ENCODE results near the gene PPP2R5E.

PPP2R5E gene

GRCh38 chr14:63492391-63492790 is 50.8 kb downstream of the PPP2R5E start:
- Histone ChIP-seq H3K9ac (ENCODE audit: low read length) (no peak overlapping the region), H3K4me1 (ENCODE audit: control insufficient read depth, insufficient read depth, low read length) (peaks cover 14% of the 10 kb centered on the region)

GRCh38 chr14:63487724-63488123 is 55.5 kb downstream of the PPP2R5E start:
- Histone ChIP-seq H3K4me3 (ENCODE audit: low read depth, low read length) (no peak overlapping the region), H3K27ac (ENCODE audit: low read depth, low read length) (no peak overlapping the region), H3K9me3 (ENCODE audit: control insufficient read depth, insufficient read depth, low read depth, low read length) (no peaks in the 10 kb centered on the region), H3K9ac (ENCODE audit: low read length) (no peak overlapping the region), H3K36me3 (ENCODE audit: control insufficient read depth, insufficient read depth, low read length) (no peaks in the 10 kb centered on the region), H3K4me1 (ENCODE audit: control insufficient read depth, insufficient read depth, low read length) (peaks cover 2% of the 10 kb centered on the region), H3K27me3 (ENCODE audit: control insufficient read depth, insufficient read depth, low read length) (no peaks in the 10 kb centered on the region)

More at GRCh38 chr14:63492391-63492790, 50.8 kb downstream of the PPP2R5E start:
- Histone ChIP-seq H3K9me3 (ENCODE audit: control insufficient read depth, insufficient read depth, low read depth, low read length) (no peaks in the 10 kb centered on the region), H3K4me3 (ENCODE audit: low read depth, low read length) (no peak overlapping the region), H3K27ac (ENCODE audit: low read depth, low read length) (no peak overlapping the region), H3K27me3 (ENCODE audit: control insufficient read depth, insufficient read depth, low read length) (no peaks in the 10 kb centered on the region), H3K36me3 (ENCODE audit: control insufficient read depth, insufficient read depth, low read length) (no peaks in the 10 kb centered on the region)

- H3K9ac ChIP-seq (ENCODE audit: low read length), result no peak overlapping the region
- H3K27me3 ChIP-seq (ENCODE audit: control insufficient read depth, insufficient read depth, low read length), result no peaks in the 10 kb centered on the region
- H3K4me1 ChIP-seq (ENCODE audit: control insufficient read depth, insufficient read depth, low read length), result no peaks in the 10 kb centered on the region
- no peaks in the 10 kb centered on the region for H3K9me3 ChIP-seq (ENCODE audit: control insufficient read depth, insufficient read depth, low read depth, low read length)
- H3K36me3 ChIP-seq (ENCODE audit: control insufficient read depth, insufficient read depth, low read length), result no peaks in the 10 kb centered on the region
- H3K4me3 ChIP-seq (ENCODE audit: low read depth, low read length), result no peak overlapping the region
- H3K27ac ChIP-seq (ENCODE audit: low read depth, low read length), result no peak overlapping the region
Measured at GRCh38 chr14:63486738-63487137, 56.4 kb downstream of the PPP2R5E start.

GRCh38 chr14:63483315-63483714 is 59.9 kb downstream of the PPP2R5E start:
- H3K27me3 ChIP-seq (ENCODE audit: control insufficient read depth, insufficient read depth, low read length), result no peaks in the 10 kb centered on the region
- no peak overlapping the region for H3K27ac ChIP-seq (ENCODE audit: low read depth, low read length)
- no peak overlapping the region for H3K9ac ChIP-seq (ENCODE audit: low read length)
- no peaks in the 10 kb centered on the region for H3K9me3 ChIP-seq (ENCODE audit: control insufficient read depth, insufficient read depth, low read depth, low read length)
- H3K4me1 ChIP-seq (ENCODE audit: control insufficient read depth, insufficient read depth, low read length), result no peaks in the 10 kb centered on the region
- no peak overlapping the region for H3K4me3 ChIP-seq (ENCODE audit: low read depth, low read length)
- H3K36me3 ChIP-seq (ENCODE audit: control insufficient read depth, insufficient read depth, low read length), result no peaks in the 10 kb centered on the region

DNA sequence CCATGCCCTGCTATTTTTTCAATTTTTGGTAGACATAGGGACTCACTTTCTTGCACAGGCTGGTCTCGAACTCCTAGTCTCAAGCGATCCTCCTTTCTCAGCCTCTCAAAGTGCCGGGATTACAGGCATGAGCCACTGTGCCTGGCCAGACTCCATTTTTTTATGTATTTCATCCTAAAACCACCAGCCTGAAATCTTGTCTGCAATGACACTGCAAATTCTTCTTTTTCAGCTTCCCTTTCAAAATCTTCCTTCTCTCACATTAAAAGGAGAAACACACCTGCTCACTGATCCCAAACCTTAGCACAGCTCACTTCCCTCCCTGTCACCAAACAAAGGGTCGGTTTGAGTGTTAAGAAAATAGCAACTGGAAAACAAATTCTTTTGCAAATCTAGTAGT is 62.6 kb downstream of the PPP2R5E start:
- Histone ChIP-seq H3K4me1 (ENCODE audit: control insufficient read depth, insufficient read depth, low read length) (no peaks in the 10 kb centered on the region), H3K36me3 (ENCODE audit: control insufficient read depth, insufficient read depth, low read length) (no peaks in the 10 kb centered on the region), H3K9ac (ENCODE audit: low read length) (no peak overlapping the region), H3K4me3 (ENCODE audit: low read depth, low read length) (no peak overlapping the region), H3K9me3 (ENCODE audit: control insufficient read depth, insufficient read depth, low read depth, low read length) (no peaks in the 10 kb centered on the region), H3K27me3 (ENCODE audit: control insufficient read depth, insufficient read depth, low read length) (no peaks in the 10 kb centered on the region), H3K27ac (ENCODE audit: low read depth, low read length) (no peak overlapping the region)

DNA sequence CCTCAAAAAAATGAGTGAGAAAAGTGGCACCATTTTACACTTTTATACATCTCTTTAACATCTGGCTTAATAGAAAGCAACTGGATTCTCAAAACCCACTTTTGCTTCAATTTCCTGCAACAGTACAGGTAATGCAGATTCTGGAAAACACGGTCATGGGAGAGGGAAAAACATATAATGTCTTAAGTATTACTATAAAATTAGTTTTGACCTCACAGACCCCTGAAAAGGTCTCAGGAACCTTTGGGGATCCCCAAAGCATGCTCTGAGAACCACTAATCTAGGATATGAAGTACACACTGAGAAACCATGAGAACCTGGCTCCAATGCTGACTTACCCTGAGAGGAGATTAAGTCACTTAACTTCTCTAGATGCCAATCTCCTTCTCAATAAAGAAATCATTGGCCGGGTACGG is 64.7 kb downstream of the PPP2R5E start:
- no peak overlapping the region for H3K4me3 ChIP-seq (ENCODE audit: low read depth, low read length)
- no peaks in the 10 kb centered on the region for H3K36me3 ChIP-seq (ENCODE audit: control insufficient read depth, insufficient read depth, low read length)
- no peak overlapping the region for H3K9ac ChIP-seq (ENCODE audit: low read length)
- no peaks in the 10 kb centered on the region for H3K9me3 ChIP-seq (ENCODE audit: control insufficient read depth, insufficient read depth, low read depth, low read length)
- H3K27me3 ChIP-seq (ENCODE audit: control insufficient read depth, insufficient read depth, low read length), result no peaks in the 10 kb centered on the region
- H3K27ac ChIP-seq (ENCODE audit: low read depth, low read length), result no peak overlapping the region
- H3K4me1 ChIP-seq (ENCODE audit: control insufficient read depth, insufficient read depth, low read length), result peaks cover 7% of the 10 kb centered on the region; the same call in 1 of the 2 replicates

DNA sequence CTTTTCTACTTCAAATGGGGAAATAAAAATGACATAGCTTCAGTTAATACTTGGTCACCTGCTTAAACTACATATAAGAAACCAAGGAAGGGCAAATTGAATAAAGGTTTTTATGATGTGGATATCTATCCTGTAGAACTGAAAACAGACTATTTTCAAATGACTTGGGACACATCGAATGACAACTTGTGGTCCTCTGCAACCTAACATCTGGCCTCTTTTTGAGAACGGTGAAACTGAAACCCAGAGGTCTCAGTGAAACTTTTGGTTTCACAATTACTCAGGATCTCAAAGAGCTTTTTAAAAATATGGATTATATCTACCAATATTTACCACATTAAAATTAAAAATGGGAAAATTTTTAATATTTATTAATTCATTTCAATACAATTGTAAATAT is 65.2 kb downstream of the PPP2R5E start:
- no peaks in the 10 kb centered on the region for H3K9me3 ChIP-seq (ENCODE audit: control insufficient read depth, insufficient read depth, low read depth, low read length)
- no peaks in the 10 kb centered on the region for H3K36me3 ChIP-seq (ENCODE audit: control insufficient read depth, insufficient read depth, low read length)
- no peak overlapping the region for H3K27ac ChIP-seq (ENCODE audit: low read depth, low read length)
- no peak overlapping the region for H3K4me3 ChIP-seq (ENCODE audit: low read depth, low read length)
- H3K9ac ChIP-seq (ENCODE audit: low read length), result no peak overlapping the region
- peaks cover 11% of the 10 kb centered on the region; the same call in 1 of the 2 replicates for H3K4me1 ChIP-seq (ENCODE audit: control insufficient read depth, insufficient read depth, low read length)
- no peaks in the 10 kb centered on the region for H3K27me3 ChIP-seq (ENCODE audit: control insufficient read depth, insufficient read depth, low read length)

- Histone ChIP-seq H3K4me3 (ENCODE audit: low read depth, low read length) (no peak overlapping the region), H3K9ac (ENCODE audit: low read length) (no peak overlapping the region), H3K4me1 (ENCODE audit: control insufficient read depth, insufficient read depth, low read length) (peaks cover 15% of the 10 kb centered on the region; the same call in 1 of the 2 replicates), H3K27me3 (ENCODE audit: control insufficient read depth, insufficient read depth, low read length) (no peaks in the 10 kb centered on the region), H3K36me3 (ENCODE audit: control insufficient read depth, insufficient read depth, low read length) (no peaks in the 10 kb centered on the region), H3K9me3 (ENCODE audit: control insufficient read depth, insufficient read depth, low read depth, low read length) (no peaks in the 10 kb centered on the region), H3K27ac (ENCODE audit: low read depth, low read length) (no peak overlapping the region)
Measured at GRCh38 chr14:63477556-63477955, 65.6 kb downstream of the PPP2R5E start.

DNA sequence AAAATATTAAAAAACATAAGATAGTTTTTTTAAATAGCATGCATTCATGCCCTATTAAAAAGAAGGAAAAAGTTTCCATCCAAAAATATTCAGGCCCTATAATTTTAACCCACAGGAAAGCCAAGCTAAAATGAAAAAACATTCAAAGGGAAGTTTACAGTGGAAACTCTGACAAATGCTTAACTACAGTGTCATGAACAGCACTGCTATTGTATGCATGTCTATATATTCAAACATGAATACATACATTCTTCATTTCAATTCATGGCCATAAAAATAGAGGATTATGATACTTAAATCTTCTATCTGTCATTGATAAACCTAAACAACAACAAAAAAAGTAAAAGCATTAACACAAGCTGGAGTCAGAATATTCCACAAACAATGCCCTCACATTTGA is 67.4 kb downstream of the PPP2R5E start:
- Histone ChIP-seq H3K4me1 (ENCODE audit: control insufficient read depth, insufficient read depth, low read length) (peaks cover 23% of the 10 kb centered on the region; the same call in 1 of the 2 replicates), H3K27me3 (ENCODE audit: control insufficient read depth, insufficient read depth, low read length) (no peaks in the 10 kb centered on the region), H3K27ac (ENCODE audit: low read depth, low read length) (no peak overlapping the region), H3K36me3 (ENCODE audit: control insufficient read depth, insufficient read depth, low read length) (no peaks in the 10 kb centered on the region), H3K9ac (ENCODE audit: low read length) (no peak overlapping the region), H3K4me3 (ENCODE audit: low read depth, low read length) (no peak overlapping the region), H3K9me3 (ENCODE audit: control insufficient read depth, insufficient read depth, low read depth, low read length) (no peaks in the 10 kb centered on the region)

GRCh38 chr14:63474844-63475243 is 68.3 kb downstream of the PPP2R5E start:
- Histone ChIP-seq H3K36me3 (ENCODE audit: control insufficient read depth, insufficient read depth, low read length) (no peaks in the 10 kb centered on the region), H3K9ac (ENCODE audit: low read length) (no peak overlapping the region), H3K4me1 (ENCODE audit: control insufficient read depth, insufficient read depth, low read length) (peaks cover 23% of the 10 kb centered on the region; the same call in 1 of the 2 replicates), H3K27me3 (ENCODE audit: control insufficient read depth, insufficient read depth, low read length) (no peaks in the 10 kb centered on the region), H3K27ac (ENCODE audit: low read depth, low read length) (no peak overlapping the region), H3K9me3 (ENCODE audit: control insufficient read depth, insufficient read depth, low read depth, low read length) (no peaks in the 10 kb centered on the region), H3K4me3 (ENCODE audit: low read depth, low read length) (no peak overlapping the region)

- H3K4me1 ChIP-seq (ENCODE audit: control insufficient read depth, insufficient read depth, low read length), result peaks cover 23% of the 10 kb centered on the region; the same call in 1 of the 2 replicates
- no peak overlapping the region for H3K4me3 ChIP-seq (ENCODE audit: low read depth, low read length)
- H3K9me3 ChIP-seq (ENCODE audit: control insufficient read depth, insufficient read depth, low read depth, low read length), result no peaks in the 10 kb centered on the region
- H3K36me3 ChIP-seq (ENCODE audit: control insufficient read depth, insufficient read depth, low read length), result no peaks in the 10 kb centered on the region
- H3K27me3 ChIP-seq (ENCODE audit: control insufficient read depth, insufficient read depth, low read length), result no peaks in the 10 kb centered on the region
- no peak overlapping the region for H3K9ac ChIP-seq (ENCODE audit: low read length)
- peak overlapping the region; percentile 66; the same call in 1 of the 2 replicates for H3K27ac ChIP-seq (ENCODE audit: low read depth, low read length)
Measured at GRCh38 chr14:63474111-63474510, 69.1 kb downstream of the PPP2R5E start.

Measured in HUES6 (cell line).